A549 (cell line): Measurements from ENCODE around the gene SSNA1. TPM values are rescaled to one million over a fixed set of nuclear protein-coding genes. Genes with fewer than 3 reads are reported as not detected.

ENCODE experiments used
- ATAC-seq, 2 experiments: fragments of 200-7000 bp in 1 of 2; fragments of >200 bp in 1 of 2; cut with Nextera tagmentation in 1 of 2; cut with Tn5 transposase in 1 of 2; 3 replicates each; pipeline versions ENCODE4 v1.8.0 to v1.9.1; 2018 to 2020; ENCODE audit warnings: mild to moderate bottlenecking in 1 of 2, moderate library complexity in 1 of 2
- CTCF ChIA-PET: fragments of 300-600 bp; sonication (Branson Sonifier 250); formaldehyde crosslinking; extraction: SDS; loops from one replicate; lab custom pipeline; 2021; ENCODE audit warnings: antibody characterized with exemption, inconsistent platforms; lab: Yijun Ruan, JAX
- POLR2A ChIA-PET: fragments of 350-600 bp; formaldehyde crosslinking; extraction: SDS; loops from one replicate; lab custom pipeline; 2021; ENCODE audit warnings: antibody characterized with exemption, inconsistent platforms; lab: Yijun Ruan, JAX
- DNase-seq, 2 experiments: peaks; one replicate each; pipeline versions ENCODE4 v3.0.0 to v3.0.0-alpha.2; 2011 to 2016; ENCODE audit warnings: low read depth in 1 of 2, low spot score in 1 of 2
- FAIRE-seq: peaks from 2 replicates; lab custom pipeline; 2011; peaks lifted over from hg19 to GRCh38; lab: Jason Lieb, UNC
- H3K27ac ChIP-seq, 2 experiments: fragments of >200 bp; sonication (Bioruptor Twin); formaldehyde crosslinking; 3 replicates each; pipeline ENCODE4 v1.5.1; 2016 to 2017
- H3K4me1 ChIP-seq: fragments of >200 bp; sonication (Bioruptor Twin); formaldehyde crosslinking; 3 replicates; pipeline ENCODE4 v1.6.1; 2016
- H3K4me2 ChIP-seq: fragments of >200 bp; sonication (Bioruptor Twin); formaldehyde crosslinking; 3 replicates; pipeline ENCODE4 v1.6.1; 2016
- H3K4me3 ChIP-seq: fragments of >200 bp; sonication (Bioruptor Twin); formaldehyde crosslinking; 3 replicates; pipeline ENCODE4 v1.5.1; 2016
- H3K9me3 ChIP-seq: fragments of >200 bp; sonication (Bioruptor Twin); formaldehyde crosslinking; 3 replicates; pipeline ENCODE4 v1.6.1; 2016
- CBX2 ChIP-seq: fragments of 200-600 bp; sonication (generic); IDR thresholded peaks from 2 replicates; pipeline ENCODE4 v1.6.1; 2016; ENCODE audit warnings: low read depth, mild to moderate bottlenecking, borderline replicate concordance
- CBX8 ChIP-seq: fragments of 200-600 bp; sonication (generic); IDR thresholded peaks from 2 replicates; pipeline ENCODE4 v1.6.1; 2016
- CHD4 ChIP-seq: fragments of 200-600 bp; sonication (generic); IDR thresholded peaks from 2 replicates; pipeline ENCODE4 v1.6.1; 2016; ENCODE audit warnings: antibody characterized with exemption, mild to moderate bottlenecking, borderline replicate concordance
- EHF ChIP-seq: fragments of 250-450 bp; sonication (Bioruptor Pico); IDR thresholded peaks from 2 replicates; pipeline ENCODE4 v1.5.0; 2020; ENCODE audit warnings: mild to moderate bottlenecking
- EHMT2 ChIP-seq: fragments of 200-600 bp; sonication (generic); IDR thresholded peaks from 2 replicates; pipeline ENCODE4 v1.6.1; 2016; ENCODE audit warnings: antibody characterized with exemption, low read depth, mild to moderate bottlenecking, moderate library complexity
- ESRRA ChIP-seq: fragments of 150-350 bp; IDR thresholded peaks from 2 replicates; pipeline ENCODE4 v1.6.1; 2014; ENCODE audit warnings: mild to moderate bottlenecking, low read length, borderline replicate concordance
- FOSB ChIP-seq: fragments of 250-450 bp; sonication (Bioruptor Pico); IDR thresholded peaks from 2 replicates; pipeline ENCODE4 v1.5.0; 2020; ENCODE audit warnings: mild to moderate bottlenecking, moderate library complexity
- FOXS1 ChIP-seq: fragments of 250-450 bp; sonication (Bioruptor Pico); IDR thresholded peaks from 2 replicates; pipeline ENCODE4 v1.5.0; 2020; ENCODE audit warnings: mild to moderate bottlenecking, moderate library complexity
- HES2 ChIP-seq: fragments of >200 bp; sonication (Bioruptor Twin); formaldehyde crosslinking; IDR thresholded peaks from 2 replicates; pipeline ENCODE4 v1.6.1; 2016
- HOXB5 ChIP-seq: fragments of 250-450 bp; sonication (Bioruptor Pico); IDR thresholded peaks from 2 replicates; pipeline ENCODE4 v1.5.0; 2020; ENCODE audit warnings: mild to moderate bottlenecking, moderate library complexity
- JUN ChIP-seq, 2 experiments: fragments of >200 bp; sonication (Bioruptor Twin); formaldehyde crosslinking; IDR thresholded peaks; 2 replicates in 1 of 2; 3 replicates in 1 of 2; pipeline ENCODE4 v1.6.1; 2016 to 2017
- JUNB ChIP-seq: fragments of >200 bp; sonication (Bioruptor Twin); formaldehyde crosslinking; IDR thresholded peaks from 2 replicates; pipeline ENCODE4 v1.6.1; 2016
- KDM1A ChIP-seq: fragments of 200-600 bp; sonication (generic); IDR thresholded peaks from 2 replicates; pipeline ENCODE4 v1.6.1; 2016; ENCODE audit warnings: low read depth, mild to moderate bottlenecking
- NPAS2 ChIP-seq: fragments of 250-450 bp; sonication (Bioruptor Pico); IDR thresholded peaks from 2 replicates; pipeline ENCODE4 v1.8.0; 2022; ENCODE audit warnings: mild to moderate bottlenecking, moderate library complexity, borderline replicate concordance
- POLR2A ChIP-seq: IDR thresholded peaks from 2 replicates; pipeline ENCODE4 v1.6.1; 2012; ENCODE audit warnings: mild to moderate bottlenecking, low read length
- POLR2AphosphoS2 ChIP-seq: conservative IDR thresholded peaks from 2 replicates; pipeline ENCODE4 v1.6.1; 2012; ENCODE audit warnings: low read length, improper control_type of control experiment, inconsistent platforms
- SMC3 ChIP-seq: fragments of >200 bp; sonication (Bioruptor Twin); formaldehyde crosslinking; IDR thresholded peaks from 3 replicates; pipeline ENCODE4 v1.6.1; 2018; ENCODE audit warnings: inconsistent platforms
- SREBF2 ChIP-seq: fragments of 450-650 bp; IDR thresholded peaks from 2 replicates; pipeline ENCODE4 v1.6.1; 2014; ENCODE audit warnings: mild to moderate bottlenecking, moderate library complexity
- TP53 ChIP-seq: fragments of 250-450 bp; sonication (Bioruptor Pico); IDR thresholded peaks from 2 replicates; pipeline ENCODE4 v1.5.0; 2021; ENCODE audit warnings: mild to moderate bottlenecking, moderate library complexity
- ZFP36 ChIP-seq: fragments of 450-650 bp; IDR thresholded peaks from 2 replicates; pipeline ENCODE4 v1.6.1; 2014; ENCODE audit warnings: borderline replicate concordance; ENCODE audit not compliant: partially characterized antibody
- ZSCAN20 ChIP-seq: fragments of 250-450 bp; sonication (Bioruptor Pico); IDR thresholded peaks from 2 replicates; pipeline ENCODE4 v1.8.0; 2022; ENCODE audit warnings: mild to moderate bottlenecking, moderate library complexity
- WGBS: methylation state at CpG from one replicate; pipeline ENCODE4 v1.1.6; 2017; ENCODE audit errors: missing lambda C conversion rate; 5-methylcytosine and 5-hydroxymethylcytosine counted together
- polyA plus RNA-seq, 4 experiments: library from polyadenylated mRNA; depleted of rRNA in 3 of 4; stranded (reverse); fragments of >200 nt; fragmentation: RNase III in 1 of 4; extraction: RNeasy Plus Mini Kit Qiagen cat#74134 plus additional on column Dnase treatment in 1 of 4; gene quantifications; 2 replicates in 3 of 4; 3 replicates in 1 of 4; pipeline ENCODE4 v1.2.3, GENCODE V29; 2011 to 2017
- TF ChIP-seq, protein P1 (sequence below): fragments of 150-350 bp; IDR thresholded peaks from 2 replicates; pipeline ENCODE4 v1.6.1; 2014; ENCODE audit warnings: low read depth, mild to moderate bottlenecking, low read length
- TF ChIP-seq, protein P2 (sequence below): fragments of 250-450 bp; sonication (Bioruptor Pico); IDR thresholded peaks from 2 replicates; pipeline ENCODE4 v1.5.0; 2020; ENCODE audit warnings: low read depth, mild to moderate bottlenecking, moderate library complexity

SSNA1 gene
- polyA plus RNA-seq, 2 of the 4 experiments (the other 2 are of a cell fraction) = 54.1 to 102 TPM

- TF ChIP-seq, protein P1, sequence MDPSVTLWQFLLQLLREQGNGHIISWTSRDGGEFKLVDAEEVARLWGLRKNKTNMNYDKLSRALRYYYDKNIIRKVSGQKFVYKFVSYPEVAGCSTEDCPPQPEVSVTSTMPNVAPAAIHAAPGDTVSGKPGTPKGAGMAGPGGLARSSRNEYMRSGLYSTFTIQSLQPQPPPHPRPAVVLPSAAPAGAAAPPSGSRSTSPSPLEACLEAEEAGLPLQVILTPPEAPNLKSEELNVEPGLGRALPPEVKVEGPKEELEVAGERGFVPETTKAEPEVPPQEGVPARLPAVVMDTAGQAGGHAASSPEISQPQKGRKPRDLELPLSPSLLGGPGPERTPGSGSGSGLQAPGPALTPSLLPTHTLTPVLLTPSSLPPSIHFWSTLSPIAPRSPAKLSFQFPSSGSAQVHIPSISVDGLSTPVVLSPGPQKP = no peak
- TF ChIP-seq, all 56 proteins: peak for 9
Measured at GRCh38 chr9:137205126-137206069, 16.9 kb downstream of the SSNA1 start, which contains the start of the genes NDOR1 and TMEM203 (continued).

GRCh38 chr9:137206602-137207001 is 18.1 kb downstream of the SSNA1 start:
- no peak for TF ChIP-seq EHF (CRISPR knock-in tag)
- no peak for TF ChIP-seq CBX2
- TF ChIP-seq SMC3 = no peak
- no peak for TF ChIP-seq SREBF2
- TF ChIP-seq TP53 (CRISPR knock-in tag) = no peak
- TF ChIP-seq ZFP36 = no peak
- FAIRE-seq (no peak), DNase-seq (no peak), ATAC-seq (no peak)
- H3K4me1 ChIP-seq = peaks cover 24% of the 10 kb centered on the region
- peak overlapping the region; percentile 86 for H3K4me2 ChIP-seq
- peak overlapping the region in 1 of 2 experiments; percentile 97; a peak in 3 of 6 replicates for H3K27ac ChIP-seq
- 65% methylated on average over 7 of the region's 7 CpGs for WGBS
- POLR2A ChIA-PET = interaction anchor here (1.1 to 1.5 kb wide), 2 partner anchors 18 to 34 kb away, joined by 3 to 5 read pairs; partner anchors contain the start of genes SSNA1 and TUBB4B
- H3K4me3 ChIP-seq = peak overlapping the region; percentile 93
- no peaks in the 10 kb centered on the region for H3K9me3 ChIP-seq
- CTCF ChIA-PET = interaction anchor here (0.9 to 4.0 kb wide), 6 partner anchors 12 to 65 kb away, joined by 3 to 24 read pairs (median 6); partner anchors contain the start of genes ANAPC2, RNF224 and SSNA1

DNA sequence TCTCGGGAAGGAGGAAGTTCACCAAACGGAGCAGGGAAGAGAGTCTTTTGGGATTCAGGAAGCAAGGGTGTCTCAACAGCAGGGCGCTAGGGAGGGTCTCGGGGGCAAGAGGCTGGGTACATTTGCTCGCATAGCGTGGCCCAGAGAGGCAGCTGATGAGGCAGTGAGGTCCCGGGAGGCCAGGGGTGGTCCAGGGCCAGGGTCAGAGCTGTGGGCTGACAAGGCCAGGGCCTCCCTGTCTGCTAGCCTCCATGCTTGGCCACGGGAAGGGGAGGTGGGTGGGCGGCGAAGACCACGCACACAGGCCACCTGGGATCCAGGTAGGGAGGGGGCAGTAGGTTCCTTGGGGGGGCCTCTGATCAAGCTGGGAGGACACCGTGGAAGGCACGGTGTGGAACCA is 23.1 kb downstream of the SSNA1 start:
- POLR2A ChIA-PET = no interaction called here
- no peak for ATAC-seq
- 84% methylated on average over 13 of the region's 13 CpGs for WGBS
- Histone ChIP-seq H3K4me2 (no peak overlapping the region), H3K9me3 (no peaks in the 10 kb centered on the region), H3K4me1 (peaks cover 7% of the 10 kb centered on the region)
- TF ChIP-seq ESRRA (no peak), JUN (IDR thresholded peaks at IDR 0.05) (0 out of 5 replicates have a peak, but pooled peaks of 1 of the 2 experiments have one; percentile 4), EHF (CRISPR knock-in tag) (no peak)
- TF ChIP-seq, all 56 proteins: peak for 1
- FAIRE-seq (no peak), DNase-seq (no peak)
- CTCF ChIA-PET = interaction anchor here (1.5 to 9.9 kb wide), 4 partner anchors 16 to 33 kb away, joined by 3 to 71 read pairs (median 11); partner anchors contain the start of genes RNF224, SSNA1 and TUBB4B
- H3K4me3 ChIP-seq = no peak overlapping the region
- no peak overlapping the region for H3K27ac ChIP-seq

DNA sequence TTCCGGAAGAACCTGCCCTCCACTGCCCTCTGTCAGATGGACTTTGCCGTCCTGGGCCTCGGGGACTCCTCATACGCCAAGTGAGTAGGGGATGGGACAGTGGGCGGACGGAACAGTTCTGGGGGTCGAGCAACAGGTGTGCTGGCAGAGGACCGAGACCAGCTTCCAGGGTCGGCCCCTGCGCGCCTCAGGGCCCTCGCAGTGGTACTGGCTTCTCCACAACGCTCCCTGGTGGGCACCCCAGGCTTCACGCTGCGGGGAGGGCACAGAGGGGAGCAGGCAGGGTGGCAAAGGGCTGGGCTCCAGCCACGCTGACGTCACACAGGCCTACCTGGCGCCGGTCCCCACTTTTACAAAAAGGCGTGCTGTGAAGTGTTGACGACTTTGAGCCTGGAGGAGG is 24.0 kb downstream of the SSNA1 start:
- no peak for FAIRE-seq
- Histone ChIP-seq H3K27ac (no peak overlapping the region), H3K9me3 (no peaks in the 10 kb centered on the region), H3K4me2 (no peak overlapping the region), H3K4me1 (peaks cover 9% of the 10 kb centered on the region), H3K4me3 (no peak overlapping the region)
- DNase-seq = no peak
- TF ChIP-seq HES2 (no peak), HOXB5 (CRISPR knock-in tag) (no peak), NPAS2 (CRISPR knock-in tag) (no peak), SMC3 (no peak), CHD4 (no peak), JUNB (no peak), ZSCAN20 (no peak), POLR2AphosphoS2 (no peak), KDM1A (no peak), EHF (CRISPR knock-in tag) (no peak), EHMT2 (no peak), CBX8 (no peak), POLR2A (no peak), FOSB (CRISPR knock-in tag) (no peak), FOXS1 (no peak)
- TF ChIP-seq, protein P2, sequence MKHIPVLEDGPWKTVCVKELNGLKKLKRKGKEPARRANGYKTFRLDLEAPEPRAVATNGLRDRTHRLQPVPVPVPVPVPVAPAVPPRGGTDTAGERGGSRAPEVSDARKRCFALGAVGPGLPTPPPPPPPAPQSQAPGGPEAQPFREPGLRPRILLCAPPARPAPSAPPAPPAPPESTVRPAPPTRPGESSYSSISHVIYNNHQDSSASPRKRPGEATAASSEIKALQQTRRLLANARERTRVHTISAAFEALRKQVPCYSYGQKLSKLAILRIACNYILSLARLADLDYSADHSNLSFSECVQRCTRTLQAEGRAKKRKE = no peak
- WGBS = 86% methylated on average over 19 of the region's 21 CpGs
- ChIA-PET POLR2A (no interaction called here), CTCF (interaction anchor here (0.9 to 9.9 kb wide), 7 partner anchors 11 to 145 kb away, joined by 3 to 71 read pairs (median 4); partner anchors contain the start of genes RNF224, SSNA1 and TUBB4B)
- peak in 1 of 2 experiments; percentile 36; a peak in 3 of 6 replicates for ATAC-seq
